ENCODE results near the gene SFXN2.
"Not testable (repeated sequence)": the region's sequence is repeated elsewhere in the genome, so short reads cannot be mapped to it uniquely, and the experiment has no call there.

Gene SFXN2, protein sequence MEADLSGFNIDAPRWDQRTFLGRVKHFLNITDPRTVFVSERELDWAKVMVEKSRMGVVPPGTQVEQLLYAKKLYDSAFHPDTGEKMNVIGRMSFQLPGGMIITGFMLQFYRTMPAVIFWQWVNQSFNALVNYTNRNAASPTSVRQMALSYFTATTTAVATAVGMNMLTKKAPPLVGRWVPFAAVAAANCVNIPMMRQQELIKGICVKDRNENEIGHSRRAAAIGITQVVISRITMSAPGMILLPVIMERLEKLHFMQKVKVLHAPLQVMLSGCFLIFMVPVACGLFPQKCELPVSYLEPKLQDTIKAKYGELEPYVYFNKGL

DNA sequence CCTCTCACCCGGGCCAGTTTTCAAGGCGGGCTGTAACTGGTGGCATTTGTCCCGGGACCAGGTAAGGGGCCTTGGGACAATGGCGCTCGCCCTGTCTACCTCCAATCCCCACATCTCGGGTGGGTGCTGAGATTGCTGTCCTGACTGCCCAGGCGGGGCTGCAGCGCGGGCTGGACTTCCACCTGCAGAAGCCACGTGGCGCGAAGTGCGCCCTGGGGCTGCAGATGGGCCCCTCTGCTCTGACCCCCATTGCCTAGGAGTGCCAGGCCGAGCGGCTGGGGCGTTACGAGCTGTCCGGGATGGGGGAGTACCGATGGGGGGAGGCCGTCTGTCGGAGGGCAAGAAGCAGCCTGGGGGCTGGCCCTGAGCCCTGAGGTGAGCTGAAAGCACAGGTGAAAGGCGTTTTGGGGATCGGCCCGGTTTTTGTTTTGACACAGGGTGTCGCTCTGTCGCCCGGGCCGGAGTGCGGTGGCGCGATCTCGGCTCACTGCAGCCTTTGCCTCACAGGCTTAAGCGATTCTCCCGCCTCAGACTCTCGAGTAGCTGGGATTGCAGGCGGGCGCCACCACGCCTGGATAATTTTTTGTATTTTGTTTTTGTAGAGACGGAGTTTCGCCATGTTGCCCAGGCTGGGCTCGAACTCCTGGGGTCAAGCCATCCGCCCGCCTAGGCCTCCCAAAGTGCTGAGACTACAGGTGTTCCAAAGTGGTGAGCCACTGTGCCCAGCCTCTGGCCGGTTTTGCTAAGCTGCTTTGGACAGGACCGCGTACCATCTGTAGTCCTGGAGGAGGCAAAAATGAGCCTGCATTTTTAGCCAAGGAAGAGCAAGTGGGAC, at the start of gene SFXN2:
Gene SFXN2, plus strand, starts transcription at position 16 of the 835 bp plus-strand sequence. CDS start 12,001 bp downstream, outside the sequence.
- peak in 1 of 2 experiments; percentile 61 for DNase-seq (ENCODE audit: low spot score in 2 of 2)

DNA sequence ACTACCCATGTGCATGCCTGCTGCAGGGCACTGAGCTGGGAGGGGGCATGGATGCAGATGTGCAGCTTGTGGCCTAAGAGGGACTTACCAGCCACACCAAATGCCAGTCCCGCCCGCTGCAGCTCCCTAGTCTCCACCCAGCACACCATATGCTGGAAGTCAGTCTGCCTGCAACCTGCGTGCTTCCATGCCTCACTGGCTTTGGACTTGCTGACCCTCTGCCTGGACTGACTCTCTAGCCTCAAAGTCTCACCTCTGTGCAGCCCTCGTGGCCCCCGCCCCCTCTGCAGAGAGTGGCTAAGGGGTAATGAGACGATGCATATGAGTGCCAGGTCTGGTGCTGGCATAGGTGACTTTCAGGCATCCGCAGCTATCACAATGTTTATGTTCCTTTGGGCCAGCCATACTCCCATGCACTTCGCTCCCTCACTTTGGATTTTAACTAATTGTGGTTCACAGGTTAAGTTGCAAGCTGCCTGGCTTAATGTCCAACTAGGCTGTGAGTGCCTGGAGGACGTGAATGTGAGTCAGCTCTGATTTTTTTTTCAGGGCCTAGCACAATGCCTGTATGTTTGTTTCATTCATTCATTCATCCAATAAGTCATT, 48.4 kb upstream of the SFXN2 start:
- Histone ChIP-seq H3K27me3 (ENCODE audit: low read depth) (no peaks in the 10 kb centered on the region), H3K9me3 (no peaks in the 10 kb centered on the region), H3K36me3 (replicated peaks) (no peaks in the 10 kb centered on the region), H3K4me1 (no peaks in the 10 kb centered on the region), H3K4me3 (no peak overlapping the region)
- DNase-seq (ENCODE audit: low spot score in 2 of 2), result no peak
- in situ Hi-C loops (cut with MboI; ENCODE audit: low sequenced_read_pairs), result no loop called here

More for the DNA sequence above, at the start of gene SFXN2:
- peak within 1 kb of the TSS; percentile 86 for H3K4me3 ChIP-seq
- H3K9me3 ChIP-seq, result no peaks in the 10 kb centered on the region
- H3K36me3 ChIP-seq (replicated peaks), result peaks cover 7% of the 10 kb centered on the region; the same call in 1 of the 2 replicates
- in situ Hi-C loops (cut with MboI; ENCODE audit: low sequenced_read_pairs), result no loop called here
- H3K27me3 ChIP-seq (ENCODE audit: low read depth), result no peaks in the 10 kb centered on the region
- H3K4me1 ChIP-seq, result peaks cover 26% of the 10 kb centered on the region

DNA sequence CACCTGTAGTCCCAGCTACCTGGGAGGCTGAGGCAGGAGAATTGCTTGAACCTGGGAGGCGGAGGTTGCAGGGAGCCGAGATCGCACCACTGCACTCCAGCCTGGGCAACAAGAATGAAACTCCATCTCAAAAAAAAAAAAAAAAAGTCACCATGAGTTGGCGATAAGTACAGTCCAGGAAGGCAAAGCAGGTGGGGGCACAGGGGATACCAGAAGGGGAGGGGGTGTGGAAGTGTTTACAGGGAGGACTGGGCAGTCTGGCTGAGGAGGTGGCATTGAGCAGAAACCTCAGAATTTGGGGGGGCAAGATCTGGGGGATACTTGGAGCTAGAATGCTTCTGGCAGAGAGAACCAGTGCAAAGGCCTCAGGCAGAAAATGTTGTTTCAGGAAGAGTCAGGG, 47.0 kb upstream of the SFXN2 start:
- in situ Hi-C loops (cut with MboI; ENCODE audit: low sequenced_read_pairs); H3K4me3 ChIP-seq; H3K27me3 ChIP-seq (ENCODE audit: low read depth); H3K4me1 ChIP-seq; DNase-seq (ENCODE audit: low spot score in 2 of 2); H3K9me3 ChIP-seq; H3K36me3 ChIP-seq (replicated peaks): not testable (repeated sequence)

DNA sequence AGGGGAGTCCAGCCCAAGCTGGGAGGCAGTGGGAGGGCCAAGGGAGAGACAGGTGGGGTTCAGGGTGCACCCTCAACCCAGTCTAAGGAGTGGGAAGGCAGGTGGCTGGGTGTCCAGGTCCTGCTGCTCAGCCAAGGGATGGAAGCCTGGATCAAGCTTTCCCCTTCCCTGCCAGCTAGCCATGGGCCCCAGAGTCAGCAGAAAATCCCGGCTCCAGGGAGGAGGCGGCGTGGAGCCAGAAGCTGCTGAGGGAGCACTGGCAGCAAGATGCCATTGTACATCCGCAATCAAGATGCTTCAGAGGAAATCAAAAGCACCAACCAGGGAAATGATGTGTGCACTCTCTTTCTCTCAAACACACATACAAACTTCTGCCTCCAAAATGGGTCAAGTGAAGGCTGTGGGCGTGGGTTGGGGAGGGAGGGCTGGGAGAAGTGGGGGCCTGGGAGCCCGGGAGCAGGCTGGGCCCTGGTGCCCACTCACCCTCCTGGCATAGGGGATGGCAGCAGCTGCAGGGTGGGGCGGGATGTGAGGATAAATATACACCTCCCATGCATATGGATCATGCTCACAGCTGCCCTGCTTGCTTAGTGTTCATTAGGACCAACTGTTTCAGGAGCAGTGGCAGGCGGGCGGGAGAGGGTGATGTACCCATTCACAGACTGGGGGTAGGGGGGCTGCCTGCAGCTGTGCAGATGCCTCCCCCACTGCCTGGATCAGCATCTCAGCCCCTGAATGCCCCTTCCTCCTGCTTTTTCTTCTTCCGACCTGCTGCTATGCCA, 45.9 kb upstream of the SFXN2 start:
- Histone ChIP-seq H3K36me3 (replicated peaks) (no peaks in the 10 kb centered on the region), H3K4me3 (no peak overlapping the region), H3K4me1 (no peaks in the 10 kb centered on the region; the same call in 1 of the 2 replicates), H3K27me3 (ENCODE audit: low read depth) (no peaks in the 10 kb centered on the region), H3K9me3 (no peaks in the 10 kb centered on the region)
- in situ Hi-C loops (cut with MboI; ENCODE audit: low sequenced_read_pairs), result no loop called here
- DNase-seq (ENCODE audit: low spot score in 2 of 2), result no peak

DNA sequence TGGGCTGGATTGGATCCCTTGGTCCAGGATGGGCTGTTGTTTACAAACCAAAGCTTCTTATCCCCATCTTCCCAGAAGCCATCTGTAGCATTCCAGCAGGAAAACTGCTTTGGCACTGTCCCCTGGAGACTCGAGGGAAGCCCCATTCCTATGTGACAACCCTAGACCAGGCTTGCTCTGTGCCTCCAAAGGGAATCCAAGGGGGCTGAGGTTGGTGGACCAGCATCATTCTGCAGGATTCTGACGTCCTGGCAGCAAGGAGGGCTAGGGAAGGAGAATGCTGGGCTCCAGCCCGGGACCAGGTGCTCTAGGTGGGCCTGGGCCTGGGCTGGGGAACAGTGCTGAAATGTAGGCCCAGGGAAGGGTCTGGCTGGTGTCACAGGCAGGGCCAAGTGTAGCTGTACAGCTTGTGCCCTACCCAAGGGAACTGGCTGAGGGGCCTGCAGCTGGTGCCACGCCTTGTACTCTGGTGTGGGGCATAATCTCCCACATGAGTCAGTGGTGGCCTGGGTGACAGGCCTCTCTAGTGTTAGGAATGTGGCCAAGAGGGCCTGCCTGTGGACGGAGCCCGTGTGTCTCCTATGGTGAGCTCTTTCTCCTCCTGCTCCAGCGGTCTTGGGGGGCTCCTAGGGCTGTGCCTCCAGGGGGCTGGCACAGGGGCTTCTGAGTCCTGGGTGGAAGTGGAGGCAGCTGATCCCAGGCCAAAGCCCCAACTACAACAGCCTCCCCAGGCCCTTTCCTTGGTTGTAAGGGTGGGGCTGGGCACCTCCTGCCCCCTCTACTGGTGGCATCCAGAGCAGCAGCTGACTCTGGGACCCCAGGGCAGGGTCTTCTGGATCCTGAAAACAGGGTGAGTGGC, 45.0 kb upstream of the SFXN2 start:
- Histone ChIP-seq H3K4me3 (no peak overlapping the region), H3K9me3 (no peaks in the 10 kb centered on the region), H3K4me1 (peaks cover 9% of the 10 kb centered on the region), H3K27me3 (ENCODE audit: low read depth) (no peaks in the 10 kb centered on the region), H3K36me3 (replicated peaks) (no peaks in the 10 kb centered on the region)
- DNase-seq (ENCODE audit: low spot score in 2 of 2), result peak in 1 of 2 experiments; percentile 54
- in situ Hi-C loops (cut with MboI; ENCODE audit: low sequenced_read_pairs), result no loop called here

DNA sequence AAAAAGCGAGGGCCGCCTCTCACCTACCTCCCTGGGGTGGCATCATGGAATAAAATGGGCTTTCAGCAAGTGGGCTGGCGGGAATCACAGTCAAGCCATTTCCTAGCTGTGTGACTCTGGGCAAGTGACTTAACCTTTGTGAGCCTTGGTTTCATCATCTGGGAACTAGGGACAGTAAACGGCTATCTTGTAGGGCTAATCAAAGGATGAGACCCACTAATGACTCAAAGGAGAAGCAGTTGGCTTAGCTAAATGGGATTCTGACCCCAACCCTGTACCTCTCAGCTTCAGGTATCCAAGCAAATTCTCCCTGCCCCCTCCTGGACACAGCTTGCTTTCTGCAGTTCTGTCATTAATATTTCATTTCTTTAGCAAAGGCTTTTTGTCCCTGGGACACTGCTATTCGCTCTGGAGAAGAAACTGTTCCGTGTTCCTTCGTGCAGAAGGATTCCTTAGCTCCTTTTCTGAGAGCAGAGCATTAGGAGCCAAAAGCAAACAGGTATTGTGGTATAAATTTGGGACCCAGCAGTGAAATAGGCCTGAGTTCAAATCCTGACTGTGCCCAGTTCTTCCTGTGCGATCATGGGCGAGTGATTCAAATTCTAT, 44.3 kb upstream of the SFXN2 start:
- Histone ChIP-seq H3K9me3 (no peaks in the 10 kb centered on the region), H3K36me3 (replicated peaks) (no peaks in the 10 kb centered on the region), H3K4me3 (no peak overlapping the region), H3K27me3 (ENCODE audit: low read depth) (no peaks in the 10 kb centered on the region), H3K4me1 (peaks cover 16% of the 10 kb centered on the region)
- in situ Hi-C loops (cut with MboI; ENCODE audit: low sequenced_read_pairs), result no loop called here
- DNase-seq (ENCODE audit: low spot score in 2 of 2), result no peak

DNA sequence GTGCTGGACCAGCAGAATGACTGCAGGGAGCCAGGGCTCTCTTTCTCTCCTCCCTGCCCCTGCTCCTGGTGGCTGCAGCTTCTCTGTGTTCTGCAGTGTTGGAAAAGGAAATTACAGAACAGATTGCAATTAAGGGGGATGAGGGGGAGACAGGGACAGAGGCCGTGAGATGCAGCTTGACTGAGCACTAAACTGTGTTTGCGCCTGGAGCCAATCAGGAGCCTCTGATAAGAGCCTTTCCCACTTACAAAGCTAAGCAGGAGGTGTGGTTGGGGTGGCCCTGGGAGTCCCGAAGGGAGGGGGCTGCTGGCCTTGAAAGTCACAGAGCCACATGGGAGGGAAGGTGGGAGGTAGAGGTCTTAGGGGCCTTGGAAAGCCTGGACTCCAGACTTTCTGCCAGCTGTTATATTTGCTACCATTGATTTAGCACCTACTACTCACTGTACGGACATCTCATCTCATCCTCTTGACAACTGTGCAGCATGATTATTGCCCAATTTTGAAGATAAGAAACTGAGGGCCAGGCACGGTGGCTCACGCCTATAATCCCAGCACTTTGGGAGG, 43.5 kb upstream of the SFXN2 start:
- Histone ChIP-seq H3K27me3 (ENCODE audit: low read depth) (no peaks in the 10 kb centered on the region), H3K36me3 (replicated peaks) (no peaks in the 10 kb centered on the region), H3K9me3 (no peaks in the 10 kb centered on the region), H3K4me1 (peaks cover 22% of the 10 kb centered on the region), H3K4me3 (no peak overlapping the region)
- in situ Hi-C loops (cut with MboI; ENCODE audit: low sequenced_read_pairs), result no loop called here
- no peak for DNase-seq (ENCODE audit: low spot score in 2 of 2)

DNA sequence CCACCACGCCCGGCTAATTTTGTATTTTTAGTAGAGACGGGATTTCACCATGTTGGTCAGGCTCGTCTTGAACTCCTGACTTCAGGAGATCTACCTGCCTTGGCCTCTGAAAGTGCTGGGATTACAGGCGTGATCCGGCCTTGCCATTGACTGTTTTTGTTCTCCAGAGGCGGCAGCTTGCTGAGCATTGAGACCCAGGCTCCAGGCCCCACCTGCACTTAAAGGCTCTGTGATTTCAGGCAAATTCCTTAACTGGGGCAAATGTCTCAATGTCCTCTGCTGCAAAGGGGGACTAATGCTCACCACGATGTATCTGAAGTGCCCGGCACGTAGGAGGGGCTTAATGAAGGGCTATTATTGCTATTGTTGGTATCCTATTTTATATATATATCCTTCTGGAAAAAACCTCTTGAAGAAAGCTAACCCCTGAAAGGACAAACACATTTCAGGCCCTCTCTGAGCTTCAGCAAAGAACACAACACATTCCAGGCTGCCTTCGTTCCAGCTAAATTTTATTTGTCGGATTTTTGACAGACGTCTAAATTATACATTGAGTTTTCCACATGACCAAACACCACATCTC, 41.1 kb upstream of the SFXN2 start:
- Histone ChIP-seq H3K36me3 (replicated peaks) (no peaks in the 10 kb centered on the region), H3K4me3 (no peak overlapping the region), H3K27me3 (ENCODE audit: low read depth) (no peaks in the 10 kb centered on the region), H3K9me3 (no peaks in the 10 kb centered on the region), H3K4me1 (peaks cover 39% of the 10 kb centered on the region)
- DNase-seq (ENCODE audit: low spot score in 2 of 2), result no peak
- in situ Hi-C loops (cut with MboI; ENCODE audit: low sequenced_read_pairs), result no loop called here

DNA sequence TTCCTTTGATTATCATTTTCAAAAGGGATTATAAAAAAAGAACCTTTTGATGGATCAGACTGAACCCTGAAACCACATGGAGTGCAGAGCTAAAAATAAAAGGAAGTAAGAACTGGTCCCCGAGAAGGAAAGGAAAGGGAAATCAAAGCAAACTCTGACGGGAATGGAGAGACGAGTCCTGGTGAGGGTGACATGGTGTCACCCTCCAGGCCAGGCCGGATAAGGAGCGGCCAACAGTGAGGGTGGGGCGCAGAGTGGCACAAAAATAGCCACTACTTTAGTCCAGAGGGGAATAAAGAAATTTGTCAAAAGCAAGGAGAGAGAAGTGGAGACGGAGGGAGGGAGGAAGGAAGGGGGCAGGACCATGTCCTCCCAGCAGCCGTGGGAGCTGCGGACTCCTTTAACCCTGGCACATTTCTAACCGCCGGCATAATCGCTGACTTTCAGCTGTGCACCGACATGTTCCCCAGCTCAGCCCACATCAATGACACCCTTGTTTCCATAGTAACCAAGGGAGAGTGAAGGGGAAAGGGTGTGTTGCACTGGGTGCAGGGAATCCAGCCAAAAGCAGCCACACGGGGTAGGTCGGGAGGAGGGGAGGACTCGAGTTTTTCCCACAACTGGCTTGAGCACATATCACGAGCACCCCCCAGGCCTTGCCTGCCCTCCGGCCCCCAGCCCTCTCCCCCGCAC, 40.5 kb upstream of the SFXN2 start:
- no peak overlapping the region for H3K4me3 ChIP-seq
- DNase-seq (ENCODE audit: low spot score in 2 of 2), result peak; percentile 46 to 66

DNA sequence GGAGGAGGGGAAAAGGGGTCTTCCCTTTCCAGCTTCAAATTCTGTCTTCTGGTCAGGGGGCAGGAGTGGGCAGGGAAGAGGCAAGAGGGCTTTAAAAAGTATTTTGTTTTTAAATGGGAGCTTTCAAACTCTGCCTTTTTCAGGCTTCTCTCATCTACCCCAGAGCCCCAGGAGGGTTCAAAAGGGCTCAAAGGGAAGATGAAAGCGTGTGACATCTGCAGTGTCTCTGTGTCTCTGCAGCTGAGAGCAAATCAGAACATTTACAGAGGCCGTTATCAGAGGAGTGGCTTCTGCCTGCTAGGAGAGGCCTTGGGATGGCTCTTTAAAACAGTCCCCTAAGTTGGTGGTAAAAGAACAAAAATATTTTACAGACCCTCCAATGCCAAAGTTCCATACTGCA, 39.9 kb upstream of the SFXN2 start:
- in situ Hi-C loops (cut with MboI; ENCODE audit: low sequenced_read_pairs), result no loop called here
- Histone ChIP-seq H3K27me3 (ENCODE audit: low read depth) (no peaks in the 10 kb centered on the region), H3K4me1 (peaks cover 50% of the 10 kb centered on the region), H3K9me3 (no peaks in the 10 kb centered on the region), H3K36me3 (replicated peaks) (no peaks in the 10 kb centered on the region), H3K4me3 (no peak overlapping the region)
- no peak for DNase-seq (ENCODE audit: low spot score in 2 of 2)

More for the DNA sequence above, 40.5 kb upstream of the SFXN2 start:
- peaks cover 45% of the 10 kb centered on the region for H3K4me1 ChIP-seq
- no peaks in the 10 kb centered on the region for H3K36me3 ChIP-seq (replicated peaks)
- in situ Hi-C loops (cut with MboI; ENCODE audit: low sequenced_read_pairs), result no loop called here
- H3K9me3 ChIP-seq, result no peaks in the 10 kb centered on the region
- no peaks in the 10 kb centered on the region for H3K27me3 ChIP-seq (ENCODE audit: low read depth)

DNA sequence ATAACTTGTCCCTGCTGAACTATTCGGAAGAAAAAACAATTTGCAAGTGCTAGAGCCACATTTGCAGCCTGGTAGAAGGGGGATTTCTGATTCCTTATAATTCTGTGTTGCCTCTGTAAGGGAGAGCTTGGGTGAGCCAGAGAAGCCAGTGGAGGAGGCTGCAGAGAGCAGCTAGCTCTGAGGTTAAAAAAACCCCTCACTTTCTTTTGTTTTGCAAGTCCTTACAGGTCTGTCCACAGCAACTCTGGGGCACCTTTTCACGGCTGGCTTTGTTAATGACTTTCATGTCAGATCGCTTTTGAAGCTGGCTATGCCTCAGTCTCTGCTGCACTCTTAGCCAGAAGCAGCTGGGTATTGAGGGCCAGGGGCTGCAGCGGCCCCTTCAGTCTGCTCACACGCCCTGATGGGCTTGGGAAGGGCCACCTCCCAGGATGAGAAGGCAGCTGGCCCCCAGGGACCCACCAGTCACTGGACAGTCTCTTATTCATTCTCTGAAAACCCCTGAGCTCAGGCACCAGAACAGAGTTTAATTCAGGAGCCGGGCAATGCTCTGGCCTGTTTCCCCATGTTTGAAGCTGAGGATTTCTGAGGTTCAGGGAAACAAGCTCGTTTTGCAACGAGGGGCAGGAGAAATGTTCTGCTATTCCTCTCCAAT, 39.3 kb upstream of the SFXN2 start:
- Histone ChIP-seq H3K9me3 (no peaks in the 10 kb centered on the region), H3K4me3 (no peak overlapping the region), H3K4me1 (peaks cover 50% of the 10 kb centered on the region), H3K27me3 (ENCODE audit: low read depth) (no peaks in the 10 kb centered on the region), H3K36me3 (replicated peaks) (no peaks in the 10 kb centered on the region)
- DNase-seq (ENCODE audit: low spot score in 2 of 2), result peak in 1 of 2 experiments; percentile 42
- in situ Hi-C loops (cut with MboI; ENCODE audit: low sequenced_read_pairs), result no loop called here
